Fibroblast of villous mesenchyme (primary cell): ENCODE data around the gene CYBC1. TPM values are rescaled to one million over a fixed set of nuclear protein-coding genes. Genes with fewer than 3 reads are reported as not detected.

Experiments
- DNase-seq: peaks from one replicate; pipeline ENCODE4 v3.0.0-alpha.2; 2010; ENCODE audit warnings: low read depth
- H3K4me3 ChIP-seq: 2 replicates; pipeline ENCODE4 v1.5.1; 2011; ENCODE audit warnings: low read depth, mild to moderate bottlenecking, low read length
- total RNA-seq: library from RNA; depleted of rRNA; stranded (reverse); fragments of >200 nt; gene quantifications from 2 replicates; pipeline ENCODE4 v1.2.3, GENCODE V29; 2012
- TF ChIP-seq, protein P1 (sequence below): IDR thresholded peaks from 2 replicates; pipeline ENCODE4 v1.5.1; 2012; ENCODE audit warnings: low read depth, mild to moderate bottlenecking, low read length; ENCODE audit not compliant: insufficient read depth

Gene CYBC1
- total RNA-seq, 1 donor, result 46.2 TPM

DNA sequence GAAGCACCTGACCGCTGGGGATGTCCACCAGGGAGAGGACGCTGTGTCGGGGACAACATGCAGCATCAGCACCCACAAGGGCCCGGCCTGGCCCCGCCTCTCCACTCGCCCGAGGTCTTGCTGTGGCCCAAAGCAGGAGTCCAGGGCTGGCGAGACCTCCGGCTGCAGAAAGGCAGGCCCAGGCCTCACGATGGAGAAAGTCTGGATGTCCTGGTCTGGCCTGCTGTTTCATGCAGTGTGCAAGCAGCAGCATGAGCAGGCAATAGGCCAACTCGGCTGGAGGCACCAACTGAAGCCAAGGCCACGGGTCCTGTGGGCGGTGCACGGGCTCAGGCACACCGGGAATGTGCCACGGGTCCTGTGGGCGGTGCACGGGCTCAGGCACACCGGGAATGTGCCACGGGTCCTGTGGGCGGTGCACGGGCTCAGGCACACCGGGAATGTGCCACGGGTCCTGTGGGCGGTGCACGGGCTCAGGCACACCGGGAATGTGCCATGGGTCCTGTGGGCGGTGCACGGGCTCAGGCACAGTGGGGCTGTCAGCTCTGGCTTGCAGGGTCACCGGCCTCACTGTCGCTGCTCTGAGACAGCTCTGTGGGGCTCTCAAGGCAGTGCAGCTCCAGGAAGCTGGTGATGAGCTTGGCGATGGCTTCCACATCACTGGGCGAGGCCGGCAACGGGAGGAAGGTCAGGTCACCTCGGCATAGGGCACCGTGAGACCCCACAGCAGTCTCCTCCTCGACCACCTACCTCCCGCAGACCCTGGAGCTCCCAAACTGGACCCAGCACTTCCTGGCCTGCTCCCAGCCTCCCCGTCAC is 6.9 kb downstream of the CYBC1 start:
- DNase-seq, result no peak
- TF ChIP-seq, protein P1, sequence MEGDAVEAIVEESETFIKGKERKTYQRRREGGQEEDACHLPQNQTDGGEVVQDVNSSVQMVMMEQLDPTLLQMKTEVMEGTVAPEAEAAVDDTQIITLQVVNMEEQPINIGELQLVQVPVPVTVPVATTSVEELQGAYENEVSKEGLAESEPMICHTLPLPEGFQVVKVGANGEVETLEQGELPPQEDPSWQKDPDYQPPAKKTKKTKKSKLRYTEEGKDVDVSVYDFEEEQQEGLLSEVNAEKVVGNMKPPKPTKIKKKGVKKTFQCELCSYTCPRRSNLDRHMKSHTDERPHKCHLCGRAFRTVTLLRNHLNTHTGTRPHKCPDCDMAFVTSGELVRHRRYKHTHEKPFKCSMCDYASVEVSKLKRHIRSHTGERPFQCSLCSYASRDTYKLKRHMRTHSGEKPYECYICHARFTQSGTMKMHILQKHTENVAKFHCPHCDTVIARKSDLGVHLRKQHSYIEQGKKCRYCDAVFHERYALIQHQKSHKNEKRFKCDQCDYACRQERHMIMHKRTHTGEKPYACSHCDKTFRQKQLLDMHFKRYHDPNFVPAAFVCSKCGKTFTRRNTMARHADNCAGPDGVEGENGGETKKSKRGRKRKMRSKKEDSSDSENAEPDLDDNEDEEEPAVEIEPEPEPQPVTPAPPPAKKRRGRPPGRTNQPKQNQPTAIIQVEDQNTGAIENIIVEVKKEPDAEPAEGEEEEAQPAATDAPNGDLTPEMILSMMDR, result no peak
- H3K4me3 ChIP-seq, result no peak overlapping the region

DNA sequence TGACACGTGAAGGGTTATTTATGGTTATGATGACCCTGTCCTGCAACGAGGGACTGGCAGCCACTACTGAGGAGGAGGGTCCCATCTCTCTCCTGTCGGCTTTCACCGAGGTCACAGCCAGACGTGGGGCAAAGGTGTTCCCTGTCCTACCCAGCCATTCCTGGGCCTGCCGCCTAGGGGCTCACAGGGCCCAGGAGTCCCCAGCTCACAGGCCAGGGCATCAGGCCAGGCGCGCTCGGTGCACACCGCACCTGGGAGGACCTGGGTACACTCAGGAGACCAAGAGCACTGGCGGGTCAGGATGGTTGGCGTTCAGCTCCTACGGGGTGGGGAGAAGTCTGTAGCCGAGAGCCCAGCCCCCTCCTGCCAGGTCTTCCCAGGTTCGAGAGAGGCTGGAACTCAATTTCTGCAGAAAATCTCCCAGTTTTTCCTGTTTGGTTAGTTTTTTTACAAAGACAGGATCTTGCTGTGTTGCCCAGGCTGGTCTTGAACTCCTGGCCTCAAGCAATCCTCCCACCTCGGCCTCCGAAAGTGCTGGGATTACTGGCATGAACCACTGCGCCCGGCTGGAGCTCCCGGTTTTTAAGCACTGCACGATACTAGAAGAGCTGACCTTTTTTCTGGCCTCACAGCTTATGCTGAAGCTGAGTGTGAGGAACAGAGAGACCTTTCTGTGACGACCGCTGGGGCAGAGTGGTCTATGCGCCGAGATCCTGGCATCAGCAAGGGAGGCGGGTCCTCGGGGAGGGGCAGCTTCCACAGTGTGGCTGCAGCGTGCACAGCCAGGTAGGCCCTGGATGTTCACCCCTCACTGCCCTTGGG is 7.7 kb downstream of the CYBC1 start:
- no peak for DNase-seq
- TF ChIP-seq, protein P1, result no peak
- H3K4me3 ChIP-seq, result no peak overlapping the region

DNA sequence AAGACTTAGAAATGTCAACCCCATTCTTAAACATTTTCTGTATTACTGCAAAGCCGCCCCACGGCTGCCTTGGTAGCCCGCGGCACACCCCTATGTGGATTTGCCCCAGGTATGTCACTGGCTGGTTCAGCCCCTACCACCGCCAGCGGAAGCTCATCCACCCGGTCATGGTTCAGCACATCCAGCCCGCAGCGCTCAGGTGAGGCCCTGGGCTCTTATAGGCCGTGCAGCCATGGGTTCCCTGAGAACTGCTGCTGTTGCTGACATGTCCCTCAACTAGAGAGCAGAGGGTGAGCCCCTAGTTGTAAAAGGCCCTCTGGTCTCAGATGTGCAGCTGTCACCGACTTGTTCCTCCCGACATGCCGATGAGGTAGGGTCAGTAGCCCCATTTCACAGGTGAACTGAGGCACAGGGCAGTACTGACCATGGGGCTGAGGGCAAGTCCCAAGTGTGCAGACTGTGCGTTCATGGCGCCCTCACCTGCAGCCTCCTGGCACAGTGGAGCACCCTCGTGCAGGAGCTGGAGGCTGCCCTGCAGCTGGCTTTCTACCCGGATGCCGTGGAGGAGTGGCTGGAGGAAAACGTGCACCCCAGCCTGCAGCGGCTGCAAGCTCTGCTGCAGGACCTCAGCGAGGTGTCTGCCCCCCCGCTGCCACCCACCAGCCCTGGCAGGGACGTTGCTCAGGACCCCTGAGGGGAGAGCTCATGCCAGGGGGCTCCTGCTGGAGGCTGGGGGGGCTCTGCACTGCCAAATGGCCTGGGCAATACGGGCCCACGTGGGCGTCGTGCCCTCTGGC is 8.7 kb downstream of the CYBC1 start:
- no peak for DNase-seq
- TF ChIP-seq, protein P1, result no peak
- H3K4me3 ChIP-seq, result no peak overlapping the region

DNA sequence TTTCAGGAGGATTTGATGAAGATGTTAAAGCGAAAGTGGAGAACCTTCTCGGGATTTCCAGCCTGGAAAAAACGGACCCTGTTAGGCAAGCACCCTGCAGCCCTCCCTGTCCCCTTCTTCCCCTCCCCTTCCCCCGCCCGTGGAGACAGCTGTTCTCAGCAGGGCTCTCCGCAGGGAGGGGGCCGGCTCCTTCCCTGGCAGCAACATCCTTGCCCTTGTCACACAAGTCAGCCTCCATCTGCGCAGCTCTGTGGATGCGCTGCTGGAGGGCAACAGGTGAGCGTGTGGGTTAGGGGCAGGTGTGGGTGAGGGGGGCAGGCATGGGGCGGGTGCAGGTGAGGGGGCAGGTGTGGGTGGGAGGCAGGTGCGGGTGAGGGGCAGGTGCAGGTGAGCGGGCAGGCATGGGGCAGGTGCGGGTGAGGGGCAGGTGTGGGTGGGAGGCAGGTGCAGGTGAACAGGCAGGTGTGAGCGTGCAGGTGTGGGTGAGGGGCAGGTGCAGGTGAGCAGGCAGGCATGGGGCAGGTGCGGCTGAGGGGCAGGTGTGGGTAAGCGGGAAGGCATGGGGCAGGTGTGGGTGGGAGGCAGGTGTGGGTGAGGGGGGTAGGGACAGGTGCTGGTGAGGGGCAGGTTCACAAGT is 9.4 kb downstream of the CYBC1 start:
- no peak for DNase-seq
- TF ChIP-seq, protein P1, result no peak
- no peak overlapping the region for H3K4me3 ChIP-seq

DNA sequence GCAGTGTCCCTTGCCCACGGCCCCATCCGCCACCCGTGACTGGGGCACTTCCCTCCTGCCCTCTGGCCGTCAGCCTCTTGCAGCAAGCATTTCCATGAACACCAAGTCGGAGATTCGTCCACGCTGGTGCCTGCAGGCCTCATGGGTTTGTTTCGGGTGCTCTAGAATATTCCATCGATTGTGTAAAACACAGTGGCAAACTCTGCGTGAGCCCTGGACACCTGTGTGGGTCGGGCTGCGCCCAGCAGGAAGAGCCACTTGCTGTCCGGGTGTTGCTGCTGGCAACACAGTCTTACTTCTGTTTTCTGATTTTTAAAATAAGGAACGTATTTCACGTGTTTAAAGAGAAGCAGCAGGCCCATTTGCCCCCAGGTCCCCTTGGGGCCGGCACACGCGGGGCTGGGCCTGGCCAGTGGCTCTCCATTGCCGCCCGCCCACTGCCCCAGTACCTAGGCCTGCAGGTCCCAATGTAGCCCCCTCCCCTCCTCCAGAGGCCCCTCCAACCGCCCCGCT is 10.0 kb downstream of the CYBC1 start:
- DNase-seq, result no peak
- no peak overlapping the region for H3K4me3 ChIP-seq
- TF ChIP-seq, protein P1, result no peak

DNA sequence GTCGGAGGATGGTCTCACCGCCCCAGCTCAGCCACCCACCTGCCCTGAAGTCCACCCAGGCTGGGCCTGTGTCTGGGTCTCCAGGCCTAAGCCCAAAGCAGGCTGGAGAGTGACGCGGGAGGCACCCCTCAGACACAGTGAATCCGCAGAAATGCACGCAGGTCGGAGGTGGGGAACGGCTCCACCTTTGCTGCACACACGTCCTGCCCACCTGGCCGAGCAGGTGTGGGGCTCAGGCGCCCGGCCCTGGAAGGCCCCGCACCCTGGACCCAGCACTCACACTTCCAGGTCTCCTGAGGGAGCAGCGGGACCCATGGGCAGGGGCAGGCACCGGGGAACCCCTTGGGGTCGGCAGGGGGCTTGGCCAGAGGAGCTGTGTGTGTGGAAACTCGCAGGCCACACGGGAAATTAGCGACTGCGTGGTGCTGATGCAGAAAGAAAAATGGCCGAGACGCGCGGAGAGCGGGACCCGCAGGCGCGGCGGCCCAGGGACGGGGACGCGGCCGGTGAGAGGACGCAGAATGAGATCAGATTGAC is 10.7 kb downstream of the CYBC1 start:
- TF ChIP-seq, protein P1, result no peak
- no peak overlapping the region for H3K4me3 ChIP-seq
- DNase-seq, result no peak
